Jurkat, Clone E6-1 (cell line): ENCODE results near the gene ZRANB1.

Experiments used
- DNase-seq: peaks from one replicate; pipeline ENCODE4 v3.0.0-alpha.2; 2011; ENCODE audit warnings: low read depth, low spot score
- H3K4me3 ChIP-seq: 2 replicates; pipeline ENCODE4 v1.5.1; 2011; ENCODE audit warnings: mild to moderate bottlenecking, low read length, control low read depth, moderate library complexity

Gene ZRANB1

GRCh38 chr10:124918191-124918830, 23.6 kb upstream of the ZRANB1 start:
- no peak for DNase-seq
- peak overlapping the region; percentile 85 for H3K4me3 ChIP-seq

- DNase-seq = no peak
- no peak overlapping the region for H3K4me3 ChIP-seq
These were observed 23.0 kb upstream of the ZRANB1 start for GRCh38 chr10:124918906-124919305.

GRCh38 chr10:124921261-124921660, 20.7 kb upstream of the ZRANB1 start:
- H3K4me3 ChIP-seq = no peak overlapping the region
- DNase-seq = no peak

GRCh38 chr10:124923684-124924083, 18.2 kb upstream of the ZRANB1 start:
- H3K4me3 ChIP-seq = no peak overlapping the region
- DNase-seq = no peak

DNA sequence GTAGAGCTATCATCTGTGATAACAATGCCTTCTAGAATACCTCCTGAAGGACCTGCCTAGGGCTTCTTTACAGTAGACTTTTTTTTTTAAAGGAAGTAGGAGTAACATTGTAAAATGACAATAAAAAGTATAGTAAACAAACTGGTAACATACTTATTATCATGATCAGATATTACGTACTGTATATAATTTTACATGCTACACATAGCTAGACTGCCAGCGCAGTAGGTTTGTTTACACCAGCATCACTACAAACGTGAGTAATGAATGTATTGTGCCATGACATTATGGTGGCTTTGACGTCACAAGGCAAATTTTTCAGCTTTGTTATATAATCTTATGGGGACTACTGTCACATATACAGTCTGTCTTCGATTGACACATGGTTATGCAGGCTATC, 15.4 kb upstream of the ZRANB1 start:
- DNase-seq = no peak
- no peak overlapping the region for H3K4me3 ChIP-seq

GRCh38 chr10:124928087-124928486, 13.8 kb upstream of the ZRANB1 start:
- H3K4me3 ChIP-seq = no peak overlapping the region
- DNase-seq = no peak

GRCh38 chr10:124928545-124928944, 13.4 kb upstream of the ZRANB1 start:
- H3K4me3 ChIP-seq = no peak overlapping the region
- DNase-seq = no peak

- no peak overlapping the region for H3K4me3 ChIP-seq
- no peak for DNase-seq
These were observed 6.0 kb upstream of the ZRANB1 start for GRCh38 chr10:124935946-124936345.

DNA sequence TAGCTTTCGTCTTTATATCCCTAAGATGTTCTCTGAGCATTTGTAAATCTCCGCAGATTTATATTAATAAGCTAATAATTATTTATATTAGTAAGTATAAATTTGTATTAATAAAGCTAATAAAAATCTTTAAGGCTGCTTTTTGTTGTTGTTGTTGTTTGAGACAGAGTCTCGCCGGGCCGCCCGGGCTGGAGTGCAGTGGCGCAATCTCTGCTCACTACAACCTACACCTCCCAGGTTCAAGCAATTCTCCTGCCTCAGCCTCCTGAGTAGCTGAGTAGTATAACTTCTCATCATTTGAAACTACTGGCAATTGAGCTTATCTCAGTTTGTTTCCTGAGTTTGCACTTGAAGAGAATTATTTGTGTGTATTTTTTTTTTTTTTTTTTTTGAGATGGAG, 5.1 kb upstream of the ZRANB1 start:
- no peak for DNase-seq

DNA sequence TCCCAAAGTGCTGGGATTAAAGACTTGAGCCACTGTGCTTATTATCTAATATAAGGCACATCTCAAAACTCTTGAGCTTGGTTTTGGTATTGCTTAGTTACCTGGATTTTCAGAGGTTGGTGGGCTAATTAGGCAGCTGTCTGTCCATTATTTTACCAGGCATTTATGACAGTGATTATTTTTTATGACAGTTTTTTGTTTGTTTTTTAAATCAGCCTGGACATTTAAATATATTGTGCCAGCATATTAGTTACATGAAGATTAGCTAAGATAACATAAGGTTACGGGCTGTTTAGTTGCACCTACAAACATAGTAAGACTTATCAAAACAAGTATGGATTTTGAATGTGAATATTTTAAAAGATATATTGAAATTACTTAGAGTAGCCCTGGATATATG, 2.6 kb upstream of the ZRANB1 start:
- DNase-seq = no peak
- H3K4me3 ChIP-seq = no peak overlapping the region

More for the DNA sequence above, 5.1 kb upstream of the ZRANB1 start:
- no peak overlapping the region for H3K4me3 ChIP-seq

DNA sequence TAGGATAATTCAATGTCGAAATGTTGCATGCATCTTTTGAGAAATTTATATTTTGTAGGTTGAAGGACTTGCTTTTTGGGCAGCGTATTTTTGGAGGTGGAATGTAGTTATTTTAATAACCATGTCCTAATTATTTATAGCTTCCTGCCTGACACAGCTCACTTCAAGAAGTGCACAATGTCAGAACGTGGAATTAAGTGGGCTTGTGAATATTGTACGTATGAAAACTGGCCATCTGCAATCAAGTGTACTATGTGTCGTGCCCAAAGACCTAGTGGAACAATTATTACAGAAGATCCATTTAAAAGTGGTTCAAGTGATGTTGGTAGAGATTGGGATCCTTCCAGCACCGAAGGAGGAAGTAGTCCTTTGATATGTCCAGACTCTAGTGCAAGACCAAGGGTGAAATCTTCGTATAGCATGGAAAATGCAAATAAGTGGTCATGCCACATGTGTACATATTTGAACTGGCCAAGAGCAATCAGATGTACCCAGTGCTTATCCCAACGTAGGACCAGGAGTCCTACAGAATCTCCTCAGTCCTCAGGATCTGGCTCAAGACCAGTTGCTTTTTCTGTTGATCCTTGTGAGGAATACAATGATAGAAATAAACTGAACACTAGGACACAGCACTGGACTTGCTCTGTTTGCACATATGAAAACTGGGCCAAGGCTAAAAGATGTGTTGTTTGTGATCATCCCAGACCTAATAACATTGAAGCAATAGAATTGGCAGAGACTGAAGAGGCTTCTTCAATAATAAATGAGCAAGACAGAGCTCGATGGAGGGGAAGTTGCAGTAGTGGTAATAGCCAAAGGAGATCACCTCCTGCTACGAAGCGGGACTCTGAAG, 620 bp downstream of the ZRANB1 start:
- DNase-seq = no peak
- no peak overlapping the region for H3K4me3 ChIP-seq

GRCh38 chr10:124943301-124944092, 1.6 kb downstream of the ZRANB1 start:
- H3K4me3 ChIP-seq = no peak overlapping the region
- no peak for DNase-seq

DNA sequence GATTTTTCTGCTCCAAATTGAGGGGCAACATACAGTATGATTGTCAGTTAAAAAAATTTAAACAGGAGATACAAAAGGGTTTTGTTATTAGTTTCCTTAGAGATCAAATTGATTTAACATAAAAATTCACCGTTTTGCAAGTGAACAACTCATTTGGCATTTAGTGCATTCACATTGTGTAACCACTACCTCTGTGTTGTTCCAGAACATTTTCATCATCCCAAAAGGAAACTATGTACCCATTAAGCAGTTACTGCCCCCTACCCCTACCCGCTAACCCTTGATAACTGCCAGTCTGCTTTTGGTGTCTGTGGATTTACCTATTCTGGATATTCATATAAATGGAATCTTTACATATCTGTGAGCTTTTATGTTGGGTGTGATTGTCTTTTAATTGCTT, 3.1 kb downstream of the ZRANB1 start:
- no peak overlapping the region for H3K4me3 ChIP-seq
- no peak for DNase-seq

DNA sequence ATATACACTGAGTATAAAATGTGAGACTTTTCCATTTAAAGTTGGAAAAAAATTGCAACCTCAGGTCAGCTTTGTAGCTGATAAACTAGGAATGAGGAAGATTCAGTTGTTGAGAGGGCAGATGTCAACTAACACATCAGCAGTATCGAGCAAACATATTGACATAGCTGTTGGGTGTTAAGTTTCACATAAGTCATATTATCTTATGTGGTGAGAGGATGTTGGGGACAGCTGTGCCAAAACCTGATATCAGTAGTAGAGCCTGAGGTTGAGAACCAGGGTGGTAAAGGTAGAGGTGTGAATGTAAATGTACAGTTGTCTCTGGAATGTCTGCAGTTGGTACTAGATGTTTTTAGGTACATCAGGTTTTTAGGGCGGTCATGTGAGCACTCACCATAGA, 5.0 kb downstream of the ZRANB1 start:
- peak; percentile 37 for DNase-seq
- H3K4me3 ChIP-seq = no peak overlapping the region

- no peak overlapping the region for H3K4me3 ChIP-seq
- DNase-seq = no peak
These were observed 7.6 kb downstream of the ZRANB1 start for GRCh38 chr10:124949543-124949942.

DNA sequence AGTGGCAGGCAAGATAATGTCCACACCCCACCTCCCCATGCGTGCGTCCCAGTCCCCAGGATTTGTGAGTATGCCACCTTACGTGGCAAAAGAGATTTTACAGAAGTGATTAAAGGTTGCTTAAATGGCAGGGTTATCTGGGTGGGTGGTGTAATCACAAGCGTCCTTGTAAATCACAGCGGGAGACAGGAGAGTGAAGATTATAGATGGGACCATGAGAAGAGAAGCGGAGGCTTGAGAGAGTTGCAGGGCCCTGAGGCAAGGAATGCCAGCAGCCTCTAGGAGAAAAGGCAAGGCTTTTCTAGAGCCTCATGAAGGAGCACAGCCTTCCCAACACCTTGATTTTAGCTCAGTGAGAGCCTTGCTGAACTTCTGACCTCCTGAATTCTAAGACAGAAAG, 10.2 kb downstream of the ZRANB1 start:
- DNase-seq = no peak
- H3K4me3 ChIP-seq = no peak overlapping the region

GRCh38 chr10:124953421-124953820, 11.5 kb downstream of the ZRANB1 start:
- no peak overlapping the region for H3K4me3 ChIP-seq
- DNase-seq = no peak

GRCh38 chr10:124955243-124955642, 13.3 kb downstream of the ZRANB1 start:
- H3K4me3 ChIP-seq = no peak overlapping the region
- no peak for DNase-seq

DNA sequence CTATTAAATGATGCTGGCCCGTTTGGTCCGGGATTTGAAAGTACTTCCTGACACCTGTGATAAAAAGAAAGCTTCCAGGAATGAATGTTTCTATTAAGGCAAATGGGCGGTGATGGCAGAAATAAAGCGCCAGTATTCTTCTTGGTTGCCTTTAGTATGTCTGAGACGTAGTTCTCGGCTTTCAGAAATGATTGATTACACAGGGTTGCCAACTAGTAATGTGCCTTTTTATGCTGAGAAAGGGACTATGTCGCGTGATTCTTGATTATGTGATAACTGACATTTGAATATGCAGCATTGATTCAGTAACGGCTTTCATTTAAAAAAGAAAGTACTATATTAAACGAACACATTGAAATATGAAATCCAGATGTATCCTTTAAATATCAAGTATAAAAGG, 13.9 kb downstream of the ZRANB1 start:
- no peak for DNase-seq
- no peak overlapping the region for H3K4me3 ChIP-seq

DNA sequence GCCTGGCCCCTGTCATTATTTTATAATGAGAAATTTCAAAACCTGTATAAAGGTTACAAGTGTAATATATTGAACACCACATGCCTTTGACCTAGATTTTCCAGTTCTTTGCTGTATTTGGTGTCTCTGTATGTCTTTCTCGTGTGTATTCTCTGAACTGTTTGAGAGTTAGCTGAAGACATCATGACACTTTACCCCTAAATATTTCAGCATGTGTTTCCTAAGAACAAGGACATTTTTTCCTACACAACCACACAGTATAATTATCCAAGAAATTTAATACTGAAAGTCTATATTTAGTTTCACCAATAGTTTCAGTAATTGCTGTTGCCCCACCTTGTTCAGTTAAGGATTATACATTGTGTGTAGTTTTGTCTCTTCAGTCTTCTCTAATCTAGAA, 14.8 kb downstream of the ZRANB1 start:
- no peak overlapping the region for H3K4me3 ChIP-seq
- no peak for DNase-seq
